BJ (cell line): Measurements from ENCODE around the gene MCRIP2. TPM values are rescaled to one million over a fixed set of nuclear protein-coding genes. Genes with fewer than 3 reads are reported as not detected.

Experiments used
- CTCF ChIA-PET: fragments of 350-600 bp; formaldehyde crosslinking; extraction: SDS; loops from one replicate; lab custom pipeline; 2021; ENCODE audit warnings: antibody characterized with exemption, inconsistent platforms; lab: Yijun Ruan, JAX
- POLR2A ChIA-PET: fragments of 300-600 bp; sonication (Branson Sonifier 250); formaldehyde crosslinking; extraction: SDS; loops from one replicate; lab custom pipeline; 2021; ENCODE audit warnings: antibody characterized with exemption; lab: Charles Lee
- DNase-seq: peaks from one replicate; pipeline ENCODE4 v3.0.0-alpha.2; 2011; ENCODE audit warnings: low read depth
- H3K27me3 ChIP-seq: 2 replicates; pipeline ENCODE4 v1.6.0; 2011; ENCODE audit warnings: low read length; ENCODE audit not compliant: control insufficient read depth, insufficient read depth
- H3K36me3 ChIP-seq: 2 replicates; pipeline ENCODE4 v1.5.1; 2011; ENCODE audit warnings: low read length; ENCODE audit not compliant: control insufficient read depth, insufficient read depth
- H3K4me3 ChIP-seq: 2 replicates; pipeline ENCODE4 v1.5.1; 2011; ENCODE audit warnings: low read depth, mild to moderate bottlenecking, control low read depth, low read length
- CTCF ChIP-seq: IDR thresholded peaks from 2 replicates; pipeline ENCODE4 v1.5.1; 2011; ENCODE audit warnings: low read depth, mild to moderate bottlenecking, control low read depth, inconsistent platforms, low read length, moderate library complexity; ENCODE audit not compliant: insufficient read depth
- polyA plus RNA-seq: library from polyadenylated mRNA; depleted of rRNA; stranded (reverse); fragments of >200 nt; gene quantifications from 2 replicates; pipeline ENCODE4 v1.2.3, GENCODE V29; 2011

Gene MCRIP2
- polyA plus RNA-seq, 1 experiment = 16.5 TPM

GRCh38 chr16:634051-634670 lies 7.5 kb upstream of the MCRIP2 start:
- Histone ChIP-seq H3K27me3 (no peaks in the 10 kb centered on the region), H3K36me3 (peaks cover 12% of the 10 kb centered on the region), H3K4me3 (no peak overlapping the region)
- DNase-seq = no peak
- ChIA-PET CTCF (interaction anchor here (1.2 kb wide), 1 partner anchor 14 kb away, joined by 4 read pairs; no protein-coding TSS in a partner anchor), POLR2A (interaction anchor here (0.5 kb wide), 1 partner anchor 45 kb away, joined by 14 read pairs; no protein-coding TSS in a partner anchor)
- no peak for TF ChIP-seq CTCF

GRCh38 chr16:634996-635395 lies 6.6 kb upstream of the MCRIP2 start:
- ChIA-PET POLR2A (no interaction called here), CTCF (no interaction called here)
- peak overlapping the region; percentile 50 for H3K4me3 ChIP-seq
- H3K36me3 ChIP-seq = peaks cover 12% of the 10 kb centered on the region
- no peak for DNase-seq
- no peaks in the 10 kb centered on the region for H3K27me3 ChIP-seq
- no peak for TF ChIP-seq CTCF

- Histone ChIP-seq H3K4me3 (peak overlapping the region; percentile 50), H3K27me3 (no peaks in the 10 kb centered on the region), H3K36me3 (peaks cover 12% of the 10 kb centered on the region)
- ChIA-PET CTCF (interaction anchor here (1.3 kb wide), 1 partner anchor 47 kb away, joined by 5 read pairs; no protein-coding TSS in a partner anchor), POLR2A (interaction anchor here (0.5 kb wide), 1 partner anchor 8 kb away, joined by 3 read pairs; no protein-coding TSS in a partner anchor)
- no peak for TF ChIP-seq CTCF
- no peak for DNase-seq
These were observed 5.9 kb upstream of the MCRIP2 start for GRCh38 chr16:635573-636205.

- peak; percentile 59 for DNase-seq
- Histone ChIP-seq H3K27me3 (no peaks in the 10 kb centered on the region), H3K4me3 (peak within 1 kb of the TSS; percentile 50), H3K36me3 (peaks cover 12% of the 10 kb centered on the region)
- CTCF ChIA-PET = interaction anchor here (1.3 kb wide), 1 partner anchor 48 kb away, joined by 5 read pairs; no protein-coding TSS in a partner anchor
- no peak for TF ChIP-seq CTCF
- POLR2A ChIA-PET = no interaction called here
These were observed 5.2 kb upstream of the MCRIP2 start, which contains the start of gene METTL26 for GRCh38 chr16:636206-637080. Gene METTL26, minus strand, starts transcription at chr16:636305. Its CDS starts 15 bp downstream, at chr16:636290.
